K562 (cell line): ENCODE measurements around the gene PRKACB. TPM values are rescaled to one million over a fixed set of nuclear protein-coding genes. Genes with fewer than 3 reads are reported as not detected.

Experiments used
- CBX3 ChIP-seq, 2 experiments: IDR thresholded peaks; 1 replicate in 1 of 2; 2 replicates in 1 of 2; pipeline ENCODE4 v1.6.1; 2012; ENCODE audit warnings: inconsistent platforms in 2 of 2, low read length in 2 of 2, borderline replicate concordance in 1 of 2, control low read depth in 1 of 2
- CBX8 ChIP-seq: fragments of 200-600 bp; sonication (generic); IDR thresholded peaks from 2 replicates; pipeline ENCODE4 v1.6.1; 2012; ENCODE audit warnings: borderline replicate concordance, mixed run types, low read depth, mild to moderate bottlenecking, moderate library complexity, mixed read lengths, low read length, control low read depth, inconsistent platforms; ENCODE audit not compliant: poor library complexity, severe bottlenecking; ENCODE audit errors: extremely low read depth
- CCNT2 ChIP-seq: IDR thresholded peaks from 2 replicates; pipeline ENCODE4 v1.6.1; 2011; ENCODE audit warnings: borderline replicate concordance, low read depth, mild to moderate bottlenecking, moderate library complexity, mixed read lengths, low read length; ENCODE audit not compliant: insufficient read length; ENCODE audit errors: extremely low read depth
- CEBPB ChIP-seq: fragments of 450-650 bp; IDR thresholded peaks from 2 replicates; pipeline ENCODE4 v1.6.1; 2016; ENCODE audit warnings: missing genetic modification characterization, missing compliant biosample characterization
- EP400 ChIP-seq: fragments of 450-650 bp; IDR thresholded peaks from 2 replicates; pipeline ENCODE4 v1.6.1; 2017; ENCODE audit warnings: antibody characterized with exemption, mild to moderate bottlenecking, moderate library complexity
- EWSR1 ChIP-seq: fragments of 450-650 bp; IDR thresholded peaks from 2 replicates; pipeline ENCODE4 v1.6.1; 2018; ENCODE audit warnings: borderline replicate concordance, mild to moderate bottlenecking, low read depth, moderate library complexity; ENCODE audit not compliant: partially characterized antibody
- GABPA ChIP-seq: fragments of 200-800 bp; sonication (Bioruptor generic); conservative IDR thresholded peaks from 2 replicates; pipeline ENCODE4 v1.6.1; 2016; ENCODE audit warnings: low read depth, missing genetic modification characterization, missing compliant biosample characterization
- HDAC3 ChIP-seq: fragments of 450-650 bp; IDR thresholded peaks from 2 replicates; pipeline ENCODE4 v1.6.1; 2018; ENCODE audit warnings: borderline replicate concordance, mild to moderate bottlenecking, moderate library complexity; ENCODE audit not compliant: partially characterized antibody
- PHB ChIP-seq: fragments of 250-450 bp; sonication (Bioruptor Pico); IDR thresholded peaks from 2 replicates; pipeline ENCODE4 v1.5.0; 2021
- TCF7L2 ChIP-seq: fragments of 150-350 bp; IDR thresholded peaks from 2 replicates; pipeline ENCODE4 v1.6.1; 2016; ENCODE audit warnings: low read depth, mild to moderate bottlenecking, low read length, moderate library complexity
- TRIM24 ChIP-seq, 2 experiments: fragments of 450-650 bp; IDR thresholded peaks; 2 replicates each; pipeline ENCODE4 v1.6.1; 2016
- ZBTB1 ChIP-seq: sonication (generic); formaldehyde crosslinking; IDR thresholded peaks from 2 replicates; pipeline ENCODE4 v1.8.1; 2023; ENCODE audit warnings: missing genetic modification reagents, low read depth, mild to moderate bottlenecking, borderline replicate concordance
- ZNF143 ChIP-seq: sonication (generic); formaldehyde crosslinking; IDR thresholded peaks from 2 replicates; pipeline ENCODE4 v1.9.0; 2022; ENCODE audit warnings: mild to moderate bottlenecking, missing genetic modification reagents
- ZNF274 ChIP-seq: IDR thresholded peaks from 2 replicates; pipeline ENCODE4 v1.6.1; 2011; ENCODE audit warnings: low read depth, mild to moderate bottlenecking, low read length, moderate library complexity, borderline replicate concordance
- ZNF589 ChIP-seq: fragments of 200-800 bp; sonication (Bioruptor generic); IDR thresholded peaks from 2 replicates; pipeline ENCODE4 v1.6.1; 2016; ENCODE audit warnings: low read depth, missing genetic modification characterization, missing compliant biosample characterization
- ZNF644 ChIP-seq: fragments of 200-800 bp; sonication (Bioruptor generic); IDR thresholded peaks from 2 replicates; pipeline ENCODE4 v1.6.1; 2016; ENCODE audit warnings: low read depth, missing genetic modification characterization, missing compliant biosample characterization
- ZNF830 ChIP-seq: fragments of 250-450 bp; sonication (Bioruptor Pico); IDR thresholded peaks from 2 replicates; pipeline ENCODE4 v1.5.0; 2021; ENCODE audit warnings: mild to moderate bottlenecking
- polyA plus RNA-seq, 8 experiments: library from polyadenylated mRNA; depleted of rRNA in 4 of 8; stranded (reverse) in 5 of 8; unstranded in 3 of 8; fragments of >200 nt; fragmentation: Nextera tagmentation in 2 of 8; fragmentation: Illumina TruSeq in 1 of 8; extraction: Ambion mirVana in 2 of 8; extraction: Trizol in 1 of 8; gene quantifications; 2 replicates each; pipeline versions ENCODE4 v1.2.1 to v1.2.3, GENCODE V29; 2011 to 2014; ENCODE audit warnings: inconsistent platforms in 1 of 8, missing spikeins in 1 of 8
- total RNA-seq, 7 experiments: library from RNA; depleted of rRNA in 6 of 7; stranded (reverse); fragments of >200 nt in 6 of 7; fragmentation: Illumina TruSeq in 2 of 7; extraction: Trizol in 2 of 7; gene quantifications; 2 replicates each; pipeline versions ENCODE4 v1.2.1 to v1.2.3, GENCODE V29; 2011 to 2021; ENCODE audit warnings: low replicate concordance in 1 of 7
- TF ChIP-seq, protein P1 (sequence below): fragments of 200-800 bp; sonication (Bioruptor generic); IDR thresholded peaks from 2 replicates; pipeline ENCODE4 v1.6.1; 2016; ENCODE audit warnings: missing genetic modification characterization, missing compliant biosample characterization
- TF ChIP-seq, protein P2 (sequence below): sonication (generic); formaldehyde crosslinking; IDR thresholded peaks from 2 replicates; pipeline ENCODE4 v1.9.0; 2022; ENCODE audit warnings: mild to moderate bottlenecking, missing genetic modification reagents
- TF ChIP-seq, protein P3 (sequence below): fragments of 250-450 bp; sonication (Bioruptor Pico); IDR thresholded peaks from 2 replicates; pipeline ENCODE4 v1.4.0; 2020; ENCODE audit warnings: mild to moderate bottlenecking, moderate library complexity

Gene PRKACB
- total and polyA plus RNA-seq, 9 of the 15 experiments (the other 6 are each of a cell fraction or from before 2014, with no cell fraction given): 1.1 to 5.2 (median 2.8) TPM

DNA sequence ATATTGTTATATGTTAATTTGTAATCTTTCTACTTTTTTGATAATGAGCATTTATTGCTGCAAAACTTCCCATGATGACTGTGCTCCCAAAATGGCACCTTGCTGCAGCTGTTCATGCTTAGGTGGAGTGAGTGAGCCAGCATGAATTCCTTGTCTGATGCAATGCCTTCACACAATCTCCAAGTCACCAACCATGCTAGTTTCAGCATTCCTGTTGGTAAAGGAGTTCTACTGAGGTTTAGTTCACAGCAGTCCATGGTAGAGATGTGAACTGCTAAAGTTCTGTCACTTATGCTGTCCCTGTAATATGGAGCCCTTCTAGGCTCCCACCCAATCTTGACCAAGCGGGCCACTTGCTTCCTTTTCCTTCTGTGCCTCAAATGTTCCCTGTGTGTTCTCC, 26.2 kb upstream of the PRKACB start (continued):
- TF ChIP-seq, protein P1, sequence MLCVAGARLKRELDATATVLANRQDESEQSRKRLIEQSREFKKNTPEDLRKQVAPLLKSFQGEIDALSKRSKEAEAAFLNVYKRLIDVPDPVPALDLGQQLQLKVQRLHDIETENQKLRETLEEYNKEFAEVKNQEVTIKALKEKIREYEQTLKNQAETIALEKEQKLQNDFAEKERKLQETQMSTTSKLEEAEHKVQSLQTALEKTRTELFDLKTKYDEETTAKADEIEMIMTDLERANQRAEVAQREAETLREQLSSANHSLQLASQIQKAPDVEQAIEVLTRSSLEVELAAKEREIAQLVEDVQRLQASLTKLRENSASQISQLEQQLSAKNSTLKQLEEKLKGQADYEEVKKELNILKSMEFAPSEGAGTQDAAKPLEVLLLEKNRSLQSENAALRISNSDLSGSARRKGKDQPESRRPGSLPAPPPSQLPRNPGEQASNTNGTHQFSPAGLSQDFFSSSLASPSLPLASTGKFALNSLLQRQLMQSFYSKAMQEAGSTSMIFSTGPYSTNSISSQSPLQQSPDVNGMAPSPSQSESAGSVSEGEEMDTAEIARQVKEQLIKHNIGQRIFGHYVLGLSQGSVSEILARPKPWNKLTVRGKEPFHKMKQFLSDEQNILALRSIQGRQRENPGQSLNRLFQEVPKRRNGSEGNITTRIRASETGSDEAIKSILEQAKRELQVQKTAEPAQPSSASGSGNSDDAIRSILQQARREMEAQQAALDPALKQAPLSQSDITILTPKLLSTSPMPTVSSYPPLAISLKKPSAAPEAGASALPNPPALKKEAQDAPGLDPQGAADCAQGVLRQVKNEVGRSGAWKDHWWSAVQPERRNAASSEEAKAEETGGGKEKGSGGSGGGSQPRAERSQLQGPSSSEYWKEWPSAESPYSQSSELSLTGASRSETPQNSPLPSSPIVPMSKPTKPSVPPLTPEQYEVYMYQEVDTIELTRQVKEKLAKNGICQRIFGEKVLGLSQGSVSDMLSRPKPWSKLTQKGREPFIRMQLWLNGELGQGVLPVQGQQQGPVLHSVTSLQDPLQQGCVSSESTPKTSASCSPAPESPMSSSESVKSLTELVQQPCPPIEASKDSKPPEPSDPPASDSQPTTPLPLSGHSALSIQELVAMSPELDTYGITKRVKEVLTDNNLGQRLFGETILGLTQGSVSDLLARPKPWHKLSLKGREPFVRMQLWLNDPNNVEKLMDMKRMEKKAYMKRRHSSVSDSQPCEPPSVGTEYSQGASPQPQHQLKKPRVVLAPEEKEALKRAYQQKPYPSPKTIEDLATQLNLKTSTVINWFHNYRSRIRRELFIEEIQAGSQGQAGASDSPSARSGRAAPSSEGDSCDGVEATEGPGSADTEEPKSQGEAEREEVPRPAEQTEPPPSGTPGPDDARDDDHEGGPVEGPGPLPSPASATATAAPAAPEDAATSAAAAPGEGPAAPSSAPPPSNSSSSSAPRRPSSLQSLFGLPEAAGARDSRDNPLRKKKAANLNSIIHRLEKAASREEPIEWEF (CRISPR knock-in tag): no peak
- TF ChIP-seq EWSR1 (no peak), EP400 (peak; percentile 53), ZNF274 (no peak), CBX3 (IDR thresholded peaks at IDR 0.05; ENCODE audit: borderline replicate concordance in 1 of 2, low read length in 2 of 2) (no peak), HDAC3 (no peak), ZNF143 (CRISPR knock-in tag) (no peak), ZNF644 (tag) (peak; percentile 74; the same call in 1 of the 2 replicates), CCNT2 (no peak), TRIM24 (IDR thresholded peaks at IDR 0.05) (peak; percentile 53 to 62; a peak in 2 of 4 replicates), CEBPB (tag) (peak; percentile 45; the same call in 1 of the 2 replicates), ZNF830 (no peak), ZNF589 (CRISPR knock-in tag) (peak; percentile 63; the same call in 1 of the 2 replicates), GABPA (tag) (no peak), CBX8 (no peak), TCF7L2 (no peak), ZBTB1 (no peak), PHB (no peak)
- TF ChIP-seq, protein P2, sequence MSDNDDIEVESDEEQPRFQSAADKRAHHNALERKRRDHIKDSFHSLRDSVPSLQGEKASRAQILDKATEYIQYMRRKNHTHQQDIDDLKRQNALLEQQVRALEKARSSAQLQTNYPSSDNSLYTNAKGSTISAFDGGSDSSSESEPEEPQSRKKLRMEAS (CRISPR knock-in tag): no peak
- TF ChIP-seq, protein P3, sequence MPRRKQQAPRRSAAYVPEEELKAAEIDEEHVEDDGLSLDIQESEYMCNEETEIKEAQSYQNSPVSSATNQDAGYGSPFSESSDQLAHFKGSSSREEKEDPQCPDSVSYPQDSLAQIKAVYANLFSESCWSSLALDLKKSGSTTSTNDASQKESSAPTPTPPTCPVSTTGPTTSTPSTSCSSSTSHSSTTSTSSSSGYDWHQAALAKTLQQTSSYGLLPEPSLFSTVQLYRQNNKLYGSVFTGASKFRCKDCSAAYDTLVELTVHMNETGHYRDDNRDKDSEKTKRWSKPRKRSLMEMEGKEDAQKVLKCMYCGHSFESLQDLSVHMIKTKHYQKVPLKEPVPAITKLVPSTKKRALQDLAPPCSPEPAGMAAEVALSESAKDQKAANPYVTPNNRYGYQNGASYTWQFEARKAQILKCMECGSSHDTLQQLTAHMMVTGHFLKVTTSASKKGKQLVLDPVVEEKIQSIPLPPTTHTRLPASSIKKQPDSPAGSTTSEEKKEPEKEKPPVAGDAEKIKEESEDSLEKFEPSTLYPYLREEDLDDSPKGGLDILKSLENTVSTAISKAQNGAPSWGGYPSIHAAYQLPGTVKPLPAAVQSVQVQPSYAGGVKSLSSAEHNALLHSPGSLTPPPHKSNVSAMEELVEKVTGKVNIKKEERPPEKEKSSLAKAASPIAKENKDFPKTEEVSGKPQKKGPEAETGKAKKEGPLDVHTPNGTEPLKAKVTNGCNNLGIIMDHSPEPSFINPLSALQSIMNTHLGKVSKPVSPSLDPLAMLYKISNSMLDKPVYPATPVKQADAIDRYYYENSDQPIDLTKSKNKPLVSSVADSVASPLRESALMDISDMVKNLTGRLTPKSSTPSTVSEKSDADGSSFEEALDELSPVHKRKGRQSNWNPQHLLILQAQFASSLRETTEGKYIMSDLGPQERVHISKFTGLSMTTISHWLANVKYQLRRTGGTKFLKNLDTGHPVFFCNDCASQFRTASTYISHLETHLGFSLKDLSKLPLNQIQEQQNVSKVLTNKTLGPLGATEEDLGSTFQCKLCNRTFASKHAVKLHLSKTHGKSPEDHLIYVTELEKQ (CRISPR knock-in tag): no peak
